ENCODE measurements around the gene BACH2.

BACH2 gene

GRCh38 chr6:90025523-90026061 is 271.1 kb downstream of the BACH2 start:
- no peak for FAIRE-seq

DNA sequence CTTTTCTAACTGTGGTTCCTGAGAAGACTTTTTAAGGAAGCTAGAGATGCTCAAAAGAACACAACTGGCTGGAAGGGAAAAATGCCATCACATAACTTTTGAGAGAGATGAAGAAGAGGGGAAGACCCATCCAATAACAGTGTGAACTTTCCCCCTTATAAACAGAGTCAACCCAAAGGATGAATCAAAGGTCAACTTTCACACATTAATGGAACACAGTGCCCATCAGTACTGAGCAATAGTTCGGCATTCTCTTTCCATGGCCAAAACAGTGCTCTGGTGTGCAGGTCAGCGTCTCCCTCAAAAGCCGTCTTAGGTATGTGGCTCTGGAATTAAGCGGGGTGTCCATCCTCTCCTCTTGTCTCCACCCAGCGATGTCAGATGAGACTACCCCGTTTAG is 272.0 kb downstream of the BACH2 start:
- FAIRE-seq, result no peak

- no peak for FAIRE-seq
Observed at GRCh38 chr6:90021711-90022110, 274.9 kb downstream of the BACH2 start.

DNA sequence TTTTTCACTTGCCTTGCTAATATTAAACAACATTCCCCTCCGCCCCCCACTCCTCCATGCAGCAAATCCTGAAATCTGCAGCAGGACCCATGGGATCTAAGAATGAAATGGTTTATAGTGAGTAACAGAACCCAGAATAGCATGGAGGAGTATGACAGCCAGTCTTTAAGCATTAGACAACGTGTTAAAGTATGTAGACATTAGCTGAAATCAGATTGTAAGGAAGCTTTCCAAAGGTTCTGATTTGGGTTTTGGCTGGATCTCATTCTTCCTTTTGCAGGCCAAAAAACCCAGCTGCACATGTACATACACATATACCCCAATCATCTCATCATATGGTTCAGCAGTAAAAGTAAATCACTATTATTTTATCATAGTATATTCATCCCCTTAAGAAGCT is 275.9 kb downstream of the BACH2 start:
- no peak for FAIRE-seq

GRCh38 chr6:90019216-90019615 is 277.4 kb downstream of the BACH2 start:
- no peak for FAIRE-seq

DNA sequence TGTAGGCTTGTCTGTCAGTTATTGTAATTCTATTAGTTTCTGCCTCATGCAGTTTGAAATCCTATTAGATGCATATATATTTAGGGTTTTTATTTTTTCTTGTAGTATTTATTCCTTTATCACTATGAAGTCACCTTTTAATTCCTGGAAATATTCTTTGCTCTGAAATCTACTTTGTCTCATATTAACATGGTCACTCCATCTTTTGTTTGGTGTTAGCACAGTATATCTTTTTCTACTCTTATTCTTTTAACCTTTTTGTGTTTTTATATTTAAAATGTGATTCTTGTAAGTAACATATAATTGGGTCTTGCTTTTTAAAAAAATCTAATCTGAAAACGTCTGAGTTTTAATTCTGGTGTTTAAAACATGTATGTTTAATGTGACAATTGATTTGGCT is 280.8 kb downstream of the BACH2 start:
- FAIRE-seq, result peak; percentile 57

GRCh38 chr6:90008908-90009501 is 287.6 kb downstream of the BACH2 start:
- no peak for FAIRE-seq

GRCh38 chr6:90008189-90008907 is 288.3 kb downstream of the BACH2 start:
- no peak for FAIRE-seq

DNA sequence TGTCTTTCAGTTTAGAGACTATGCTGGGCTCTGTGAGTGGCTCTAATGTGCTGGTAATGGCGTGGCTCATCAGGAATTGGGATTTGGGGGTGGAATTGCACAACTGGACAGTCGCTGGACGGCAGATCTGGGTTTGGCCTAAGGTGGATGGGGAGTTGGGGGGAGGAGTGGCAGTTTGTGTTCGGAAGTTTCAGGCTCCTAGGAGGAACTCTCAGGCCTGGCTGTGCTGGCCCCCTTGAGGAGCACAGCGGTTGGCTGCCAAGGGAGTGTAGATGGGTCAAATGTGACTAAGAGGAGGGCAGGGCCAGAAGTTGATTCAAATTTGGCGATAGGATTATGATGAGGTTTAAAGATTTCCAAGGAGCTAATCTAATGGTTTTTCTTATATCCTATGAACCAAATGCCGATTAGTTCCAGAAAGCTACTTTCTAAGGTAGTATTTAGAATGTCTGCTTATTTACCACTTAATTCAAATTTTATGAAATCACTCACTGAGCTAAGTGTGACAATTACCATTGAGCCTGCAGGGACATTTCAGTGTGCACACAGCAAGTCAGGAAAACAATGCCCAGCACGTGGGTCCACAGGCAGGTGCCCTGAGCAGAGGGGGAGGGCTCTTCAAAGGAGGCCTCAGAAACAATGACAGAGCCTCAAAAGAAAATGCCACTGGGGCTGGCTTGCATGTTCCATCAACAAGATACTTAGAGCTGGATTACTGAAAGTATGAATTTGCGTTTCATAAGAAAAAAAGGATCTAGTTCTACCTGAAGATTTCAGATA is 291.4 kb downstream of the BACH2 start:
- FAIRE-seq, result no peak

GRCh38 chr6:90004511-90004910 is 292.1 kb downstream of the BACH2 start:
- peak; percentile 41 for FAIRE-seq

DNA sequence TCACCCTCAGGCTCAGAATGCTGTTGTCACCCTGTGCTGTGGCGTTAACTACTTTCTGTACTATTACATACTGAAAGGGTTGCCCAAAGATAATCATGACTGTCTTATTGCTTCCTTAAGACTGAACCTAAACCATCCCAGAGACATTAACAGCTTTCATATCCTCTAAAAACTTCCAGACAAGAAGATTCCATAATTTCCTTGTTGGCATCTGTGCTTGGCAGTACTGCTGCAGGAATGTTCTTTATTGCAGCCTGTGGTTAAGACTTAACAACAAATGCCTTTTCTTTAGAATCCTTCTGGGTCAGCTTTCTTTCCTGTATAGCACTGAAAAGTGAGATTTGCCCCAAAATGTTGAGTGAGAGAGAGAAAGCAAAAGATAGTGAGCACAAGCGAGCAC is 292.7 kb downstream of the BACH2 start:
- no peak for FAIRE-seq

GRCh38 chr6:90003069-90003795 is 293.4 kb downstream of the BACH2 start:
- FAIRE-seq, result no peak

DNA sequence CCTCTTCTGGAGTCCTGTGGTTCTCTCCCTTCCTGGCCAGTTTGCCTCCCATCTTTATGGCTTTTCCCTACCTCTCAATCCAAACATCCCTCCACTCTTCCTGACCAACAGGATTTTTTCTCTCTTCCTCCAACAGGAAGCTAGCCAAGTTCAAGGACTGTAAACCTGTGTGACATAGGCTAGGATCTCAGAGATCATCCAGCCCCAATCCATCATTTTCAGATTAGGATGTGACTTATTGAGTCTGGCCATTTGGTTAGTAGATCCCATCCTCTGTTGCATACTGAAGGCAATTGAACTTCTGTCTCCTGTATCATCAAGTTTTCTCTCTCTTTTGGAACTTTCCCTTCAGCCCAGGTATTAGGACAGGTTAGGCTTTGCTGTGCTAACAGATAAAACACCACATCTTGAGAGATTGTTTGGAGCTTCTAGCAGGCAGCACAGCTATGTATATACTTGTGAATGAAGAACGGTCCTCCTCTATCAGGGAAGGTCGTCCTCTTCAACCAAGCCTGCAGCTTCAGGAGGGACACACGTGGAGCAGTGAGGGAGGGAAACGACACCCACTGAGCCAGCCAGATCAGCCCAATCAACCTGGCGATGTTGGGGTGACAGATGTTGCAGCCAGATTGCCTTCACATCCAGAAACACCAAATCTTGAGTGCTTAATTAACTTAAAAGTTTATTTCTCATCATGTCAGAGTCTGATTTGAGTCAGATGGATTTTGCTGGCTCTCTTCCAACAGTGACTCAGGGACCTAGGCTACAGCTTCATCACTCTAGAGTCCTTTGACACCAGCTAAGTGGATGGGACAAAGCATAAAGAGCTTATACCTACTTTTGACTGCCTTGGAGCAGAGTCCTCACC is 295.5 kb downstream of the BACH2 start:
- FAIRE-seq, result no peak

GRCh38 chr6:89999945-90000825 is 296.5 kb downstream of the BACH2 start:
- no peak for FAIRE-seq

DNA sequence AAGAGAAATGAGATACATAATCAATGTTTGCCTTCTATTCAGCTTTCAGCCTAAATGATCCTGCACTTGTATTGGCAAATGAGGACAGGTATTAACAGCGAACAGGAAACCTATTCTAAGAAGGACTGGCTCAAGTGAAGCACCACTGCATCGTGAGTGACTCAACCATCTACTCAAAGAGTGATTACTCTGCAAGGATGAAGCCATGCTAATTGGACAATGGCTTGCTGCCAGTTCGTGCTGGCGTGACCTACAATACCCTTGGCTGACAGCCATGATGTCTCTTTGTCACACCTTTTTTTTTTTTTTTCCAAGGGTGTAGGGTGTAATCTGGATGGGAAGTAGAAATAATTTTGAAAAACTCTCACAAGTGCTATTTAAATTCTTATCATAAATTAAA is 297.5 kb downstream of the BACH2 start:
- peak; percentile 47 for FAIRE-seq

DNA sequence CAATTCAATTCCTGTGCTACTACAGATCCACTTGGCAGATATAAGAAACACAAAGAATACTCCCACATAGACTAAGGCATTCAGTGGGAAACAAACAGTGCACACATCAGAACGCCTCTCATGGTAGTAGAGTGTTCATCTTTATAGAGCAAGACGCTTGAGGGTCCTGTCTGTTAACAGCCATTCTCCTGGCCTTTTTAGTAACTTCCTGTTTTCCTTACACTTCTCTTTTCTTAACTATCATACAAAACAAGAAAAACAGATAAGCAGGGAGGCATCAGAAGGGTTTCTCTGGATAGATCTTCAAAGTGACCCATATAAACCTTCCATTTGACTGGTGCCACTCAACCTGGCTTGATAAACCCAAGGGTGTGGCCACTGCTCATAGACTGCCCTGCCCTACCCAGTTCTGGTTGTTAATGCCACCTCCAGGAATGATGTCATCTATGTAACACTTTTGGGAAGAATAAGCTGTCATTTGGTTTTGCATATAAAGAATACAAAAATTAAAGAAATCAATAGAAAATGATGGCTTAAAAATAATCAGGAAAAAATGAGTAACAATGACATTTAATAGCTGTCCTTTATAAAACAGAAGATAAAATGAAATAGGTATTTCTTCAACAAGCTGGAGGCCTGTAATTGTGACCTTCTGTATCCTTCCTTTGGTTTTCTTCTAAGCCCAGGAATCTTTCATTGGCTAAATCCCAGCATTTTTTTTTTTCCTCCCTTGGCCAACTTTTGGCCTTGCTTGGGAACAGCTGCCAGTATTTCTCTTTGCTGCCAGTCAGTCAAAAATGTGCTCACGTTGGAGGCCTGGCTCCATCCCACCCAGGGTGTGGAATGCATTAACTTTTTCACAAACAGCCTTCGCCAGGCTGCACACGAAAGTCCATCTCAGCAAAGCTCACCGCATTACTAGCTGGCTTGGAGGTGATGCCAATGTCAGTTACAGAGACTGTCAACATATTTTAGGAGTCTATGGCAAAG is 298.9 kb downstream of the BACH2 start:
- FAIRE-seq, result no peak

DNA sequence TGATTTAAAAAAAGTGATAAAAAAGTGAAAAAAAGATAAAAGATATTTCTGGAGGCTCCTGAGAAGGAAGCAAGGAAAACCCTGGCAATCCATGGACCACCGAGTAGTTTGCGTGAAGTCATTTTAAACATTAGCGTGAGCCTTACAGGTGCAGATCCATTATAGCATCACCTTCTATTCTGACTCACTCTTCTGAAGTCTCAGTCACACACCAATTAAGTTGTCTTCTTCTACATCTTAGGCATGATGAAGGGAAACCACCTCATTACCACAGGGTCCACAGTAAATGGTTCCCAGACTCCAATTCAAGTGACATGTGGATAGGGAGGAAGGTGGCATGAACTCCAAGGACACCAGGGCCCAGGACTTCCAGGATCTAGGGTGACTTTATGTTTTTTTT is 303.2 kb downstream of the BACH2 start:
- FAIRE-seq, result no peak

- FAIRE-seq, result no peak
Observed at GRCh38 chr6:89992818-89993217, 303.8 kb downstream of the BACH2 start.

GRCh38 chr6:89989742-89990141 is 306.9 kb downstream of the BACH2 start:
- FAIRE-seq, result no peak

DNA sequence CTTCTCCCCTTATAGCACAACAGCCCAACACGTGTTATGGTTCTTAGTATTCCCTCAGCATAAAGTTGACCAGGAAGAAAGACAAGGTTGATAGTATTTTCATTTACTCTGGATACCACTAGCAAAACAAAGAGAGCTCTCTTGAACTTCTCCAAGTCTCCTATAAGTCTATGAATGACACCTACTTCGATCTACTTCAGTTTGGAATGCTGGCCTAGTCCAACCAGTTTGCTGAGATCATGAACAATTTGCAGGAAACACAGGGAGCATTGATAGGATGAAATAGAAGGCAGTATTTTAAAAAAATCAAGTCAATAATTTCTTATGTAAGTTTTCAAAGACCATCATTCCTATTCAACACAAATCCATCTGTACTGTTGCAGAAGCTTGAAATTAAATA is 308.8 kb downstream of the BACH2 start:
- FAIRE-seq, result no peak
